T follicular helper cell (primary cell): ENCODE measurements around the gene NSMCE3.

Experiments
- DNase-seq: peaks from one replicate; pipeline ENCODE4 v3.0.0-alpha.2; 2020; ENCODE audit warnings: low read depth

Gene NSMCE3

GRCh38 chr15:29220852-29221251 lies 48.8 kb downstream of the NSMCE3 start:
- DNase-seq = no peak

GRCh38 chr15:29216955-29217354 lies 52.7 kb downstream of the NSMCE3 start:
- DNase-seq = no peak
